ENCODE data around the gene NEURL1B.

NEURL1B gene

DNA sequence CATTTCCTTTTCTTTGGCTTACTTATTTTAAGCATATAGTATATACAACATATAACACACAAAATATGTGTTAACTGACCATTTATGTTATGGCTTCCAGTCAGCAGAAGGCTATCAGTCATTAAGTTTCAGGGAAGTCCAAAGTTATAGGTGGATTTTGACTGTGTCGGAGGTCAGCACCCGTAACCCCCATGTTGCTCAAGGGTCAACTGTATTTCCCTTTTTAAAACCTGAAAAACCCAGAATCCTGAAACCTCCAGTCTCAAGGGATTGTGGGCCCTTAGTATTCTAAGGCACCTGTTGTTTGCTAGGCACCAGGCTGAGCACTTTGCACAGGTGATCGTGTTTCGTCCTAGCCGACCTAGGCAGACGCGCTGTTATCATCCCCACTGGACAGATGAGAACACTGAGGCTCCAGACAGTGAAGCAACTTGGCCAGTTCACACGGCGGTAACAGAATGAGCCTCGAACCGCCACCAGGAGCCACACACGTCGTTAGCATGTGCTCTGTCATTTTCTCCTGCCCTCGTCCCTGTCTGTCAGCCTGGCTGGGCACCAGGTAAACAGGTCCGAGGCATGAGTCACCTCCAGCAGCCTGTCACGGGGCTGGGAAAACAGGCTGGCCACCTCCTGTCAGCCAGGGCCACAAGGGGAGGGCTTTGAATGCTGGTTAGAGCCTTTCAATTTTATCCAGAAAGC, 90.1 kb downstream of the NEURL1B start:
- peaks cover 15% of the 10 kb centered on the region for H3K27me3 ChIP-seq
- no peaks in the 10 kb centered on the region for H3K36me3 ChIP-seq
- TF ChIP-seq, protein P1, sequence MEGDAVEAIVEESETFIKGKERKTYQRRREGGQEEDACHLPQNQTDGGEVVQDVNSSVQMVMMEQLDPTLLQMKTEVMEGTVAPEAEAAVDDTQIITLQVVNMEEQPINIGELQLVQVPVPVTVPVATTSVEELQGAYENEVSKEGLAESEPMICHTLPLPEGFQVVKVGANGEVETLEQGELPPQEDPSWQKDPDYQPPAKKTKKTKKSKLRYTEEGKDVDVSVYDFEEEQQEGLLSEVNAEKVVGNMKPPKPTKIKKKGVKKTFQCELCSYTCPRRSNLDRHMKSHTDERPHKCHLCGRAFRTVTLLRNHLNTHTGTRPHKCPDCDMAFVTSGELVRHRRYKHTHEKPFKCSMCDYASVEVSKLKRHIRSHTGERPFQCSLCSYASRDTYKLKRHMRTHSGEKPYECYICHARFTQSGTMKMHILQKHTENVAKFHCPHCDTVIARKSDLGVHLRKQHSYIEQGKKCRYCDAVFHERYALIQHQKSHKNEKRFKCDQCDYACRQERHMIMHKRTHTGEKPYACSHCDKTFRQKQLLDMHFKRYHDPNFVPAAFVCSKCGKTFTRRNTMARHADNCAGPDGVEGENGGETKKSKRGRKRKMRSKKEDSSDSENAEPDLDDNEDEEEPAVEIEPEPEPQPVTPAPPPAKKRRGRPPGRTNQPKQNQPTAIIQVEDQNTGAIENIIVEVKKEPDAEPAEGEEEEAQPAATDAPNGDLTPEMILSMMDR (IDR thresholded peaks at IDR 0.05) = no peak
- H3K4me1 ChIP-seq (ENCODE audit: control insufficient read depth in 1 of 2, insufficient read depth in 1 of 2, low read depth in 1 of 2, low read length in 1 of 2) = no peaks in the 10 kb centered on the region
- H3K4me3 ChIP-seq (ENCODE audit: low read depth in 1 of 2, low read length in 1 of 2) = no peak overlapping the region
- H3K27ac ChIP-seq = no peak overlapping the region
- no peaks in the 10 kb centered on the region for H3K9me3 ChIP-seq

DNA sequence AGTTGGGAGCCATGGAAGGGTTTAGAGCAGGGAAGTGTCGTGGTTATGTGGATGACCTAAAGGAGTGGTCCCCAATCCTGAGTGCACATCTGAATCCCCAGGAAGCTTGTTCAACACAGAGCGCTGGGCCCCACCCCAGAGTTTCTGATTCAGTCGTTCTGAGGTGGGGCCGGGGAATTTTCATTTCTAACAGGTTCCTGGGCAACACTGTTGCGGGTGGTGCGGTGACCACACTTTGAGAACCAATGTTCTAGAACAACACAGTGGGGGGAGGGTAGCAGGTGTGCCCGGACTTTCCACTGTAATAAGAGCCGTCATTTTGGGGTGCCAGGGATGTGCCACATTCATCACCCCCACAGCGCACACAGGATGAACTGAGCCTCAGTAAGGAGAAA, 90.6 kb downstream of the NEURL1B start:
- H3K27me3 ChIP-seq = peaks cover 15% of the 10 kb centered on the region
- no peaks in the 10 kb centered on the region for H3K4me1 ChIP-seq (ENCODE audit: control insufficient read depth in 1 of 2, insufficient read depth in 1 of 2, low read depth in 1 of 2, low read length in 1 of 2)
- H3K27ac ChIP-seq = no peak overlapping the region

DNA sequence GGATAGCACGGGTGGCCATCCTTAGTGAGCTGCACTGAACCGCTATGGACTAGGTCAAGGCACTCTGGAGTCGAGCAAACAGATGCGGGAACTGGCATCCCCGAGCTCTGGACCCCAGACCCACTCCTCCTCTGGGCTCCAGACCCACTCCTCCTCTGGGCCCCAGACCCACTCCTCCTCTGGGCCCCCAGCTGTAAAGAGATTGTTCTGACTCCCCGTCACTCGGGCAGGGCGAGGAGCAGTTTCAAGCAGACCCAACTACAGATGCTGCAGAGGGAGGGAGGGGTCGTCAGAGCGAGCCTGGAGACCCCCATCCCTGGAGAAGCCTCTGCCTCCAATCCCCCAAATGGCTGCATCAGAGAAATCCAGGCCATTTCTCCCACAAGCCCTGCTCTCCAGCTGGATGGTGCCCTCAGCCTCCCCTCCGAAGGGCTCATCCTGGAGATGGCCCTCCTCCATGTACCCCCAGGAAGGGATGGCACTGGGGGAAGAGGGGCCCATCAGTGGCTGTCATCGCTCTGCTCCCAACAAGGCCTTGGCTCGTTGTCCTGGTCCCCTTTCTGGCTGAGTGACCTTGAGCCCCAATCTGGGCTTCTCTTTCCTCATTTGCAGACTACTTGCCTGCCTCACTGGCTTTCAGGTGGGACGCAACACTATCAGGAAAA, 91.3 kb downstream of the NEURL1B start:
- no peaks in the 10 kb centered on the region for H3K9me3 ChIP-seq
- TF ChIP-seq, protein P1 (IDR thresholded peaks at IDR 0.05) = no peak
- H3K4me1 ChIP-seq (ENCODE audit: control insufficient read depth in 1 of 2, insufficient read depth in 1 of 2, low read depth in 1 of 2, low read length in 1 of 2) = no peaks in the 10 kb centered on the region
- no peak overlapping the region for H3K27ac ChIP-seq
- H3K36me3 ChIP-seq = no peaks in the 10 kb centered on the region
- H3K4me3 ChIP-seq (ENCODE audit: low read depth in 1 of 2, low read length in 1 of 2) = no peak overlapping the region
- H3K27me3 ChIP-seq = peaks cover 15% of the 10 kb centered on the region

More for the DNA sequence above, 90.6 kb downstream of the NEURL1B start:
- TF ChIP-seq, protein P1 (IDR thresholded peaks at IDR 0.05) = no peak
- Histone ChIP-seq H3K9me3 (no peaks in the 10 kb centered on the region), H3K36me3 (no peaks in the 10 kb centered on the region), H3K4me3 (ENCODE audit: low read depth in 1 of 2, low read length in 1 of 2) (no peak overlapping the region)

DNA sequence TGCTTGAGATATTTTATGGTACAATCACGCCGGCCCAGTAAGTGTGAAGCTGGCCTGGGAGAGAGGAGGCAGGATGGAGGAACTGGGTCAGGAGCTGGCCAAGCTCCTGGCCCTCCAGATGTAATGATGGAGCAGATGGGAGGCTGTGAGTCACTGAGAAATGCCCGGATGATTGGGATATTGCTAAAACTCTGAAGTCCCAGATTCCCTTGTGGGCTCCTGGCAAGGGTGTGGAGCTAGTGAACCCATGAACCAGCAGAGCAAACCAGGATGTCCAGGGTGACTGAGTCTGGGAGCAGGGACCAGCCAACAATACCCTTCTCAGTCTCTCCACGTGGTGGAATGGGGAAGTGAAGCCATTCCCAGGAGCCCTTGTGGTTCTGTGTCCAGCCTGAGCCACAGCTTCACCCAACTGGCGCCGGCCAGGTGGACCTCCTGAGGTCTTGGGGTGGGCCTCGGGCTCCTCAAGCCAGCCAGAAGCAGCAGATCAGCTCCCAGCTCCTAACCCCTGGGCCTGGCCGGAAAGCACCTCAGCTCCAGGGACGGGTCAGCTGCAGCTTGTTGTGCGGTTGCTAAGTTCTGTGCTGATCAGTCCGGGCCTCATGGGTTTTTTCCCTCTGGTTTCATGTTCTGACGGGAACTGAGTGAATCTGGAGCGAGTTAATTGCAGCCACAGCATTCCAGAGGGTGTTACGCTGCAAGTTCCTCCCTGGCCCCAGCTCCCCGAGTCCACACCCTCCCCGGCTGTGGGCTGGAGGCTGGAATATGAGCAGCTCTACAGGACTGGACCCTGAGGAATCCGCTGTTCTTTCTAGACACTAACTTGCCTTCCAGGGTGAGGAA, 92.3 kb downstream of the NEURL1B start:
- no peaks in the 10 kb centered on the region for H3K9me3 ChIP-seq
- TF ChIP-seq, protein P1 (IDR thresholded peaks at IDR 0.05) = no peak
- no peak overlapping the region for H3K4me3 ChIP-seq (ENCODE audit: low read depth in 1 of 2, low read length in 1 of 2)
- H3K27me3 ChIP-seq = peaks cover 11% of the 10 kb centered on the region
- H3K27ac ChIP-seq = no peak overlapping the region
- H3K4me1 ChIP-seq (ENCODE audit: control insufficient read depth in 1 of 2, insufficient read depth in 1 of 2, low read depth in 1 of 2, low read length in 1 of 2) = no peaks in the 10 kb centered on the region
- H3K36me3 ChIP-seq = no peaks in the 10 kb centered on the region

DNA sequence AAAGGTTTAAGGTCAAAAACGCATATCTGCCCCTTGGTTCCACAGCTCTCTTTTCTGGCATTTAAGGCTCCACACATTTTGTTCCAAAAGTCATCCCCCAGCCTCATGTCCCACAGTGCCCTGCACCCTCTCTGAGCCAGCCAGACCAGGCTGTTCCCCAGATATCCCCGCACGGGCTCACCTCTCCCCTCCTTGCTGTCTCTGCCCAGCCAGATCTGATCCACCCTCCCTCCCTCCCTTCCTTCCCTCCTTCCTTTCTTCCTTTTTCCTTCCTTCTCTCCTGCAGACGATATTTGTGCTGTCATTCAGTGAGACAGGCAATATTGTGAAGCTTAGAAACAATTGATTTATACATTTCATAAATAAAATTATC, 92.9 kb downstream of the NEURL1B start:
- H3K27ac ChIP-seq = no peak overlapping the region
- no peaks in the 10 kb centered on the region for H3K36me3 ChIP-seq
- H3K4me1 ChIP-seq (ENCODE audit: control insufficient read depth in 1 of 2, insufficient read depth in 1 of 2, low read depth in 1 of 2, low read length in 1 of 2) = no peaks in the 10 kb centered on the region
- H3K4me3 ChIP-seq (ENCODE audit: low read depth in 1 of 2, low read length in 1 of 2) = no peak overlapping the region
- H3K27me3 ChIP-seq = peaks cover 11% of the 10 kb centered on the region
- no peaks in the 10 kb centered on the region for H3K9me3 ChIP-seq
- TF ChIP-seq, protein P1 (IDR thresholded peaks at IDR 0.05) = no peak
